ENCODE measurements around the gene HSDL2. TPM values are rescaled to one million over a fixed set of nuclear protein-coding genes. Genes with fewer than 3 reads are reported as not detected.

HSDL2 gene
- total RNA-seq, 6 experiments from 2014 or later: 31.7 to 38.6 (median 33.5) TPM

- Mint-ChIP-seq H3K27me3 (ENCODE audit: insufficient read depth) (no peaks in the 10 kb centered on the region; the same call in 1 of the 2 replicates), H3K9me3 (no peaks in the 10 kb centered on the region), H3K27ac (no peak overlapping the region), H3K4me3 (no peak overlapping the region), H3K36me3 (ENCODE audit: low read depth) (0 out of 2 replicates have a peak, but pooled peaks cover 4% of the 10 kb centered on the region), H3K4me1 (ENCODE audit: low read depth) (no peaks in the 10 kb centered on the region)
- no peak for DNase-seq
- no peak for TF ChIP-seq CTCF (IDR thresholded peaks at IDR 0.05)
Observed at GRCh38 chr9:112439825-112440224, 59.9 kb downstream of the HSDL2 start.

- TF ChIP-seq CTCF (IDR thresholded peaks at IDR 0.05): peak; percentile 80
- H3K36me3 Mint-ChIP-seq (ENCODE audit: low read depth): 0 out of 2 replicates have a peak, but pooled peaks cover 4% of the 10 kb centered on the region
Observed at GRCh38 chr9:112443200-112443599, 63.3 kb downstream of the HSDL2 start.

GRCh38 chr9:112443636-112444035 lies 63.7 kb downstream of the HSDL2 start:
- H3K27me3 Mint-ChIP-seq (ENCODE audit: insufficient read depth): no peaks in the 10 kb centered on the region; the same call in 1 of the 2 replicates
- H3K9me3 Mint-ChIP-seq: no peaks in the 10 kb centered on the region
- H3K4me3 Mint-ChIP-seq: no peak overlapping the region
- H3K36me3 Mint-ChIP-seq (ENCODE audit: low read depth): 0 out of 2 replicates have a peak, but pooled peaks cover 4% of the 10 kb centered on the region
- peaks cover 22% of the 10 kb centered on the region for H3K4me1 Mint-ChIP-seq (ENCODE audit: low read depth)
- TF ChIP-seq CTCF (IDR thresholded peaks at IDR 0.05): no peak
- H3K27ac Mint-ChIP-seq: no peak overlapping the region
- DNase-seq: no peak

More at GRCh38 chr9:112443200-112443599, 63.3 kb downstream of the HSDL2 start:
- DNase-seq: peak; percentile 21
- H3K27me3 Mint-ChIP-seq (ENCODE audit: insufficient read depth): no peaks in the 10 kb centered on the region; the same call in 1 of the 2 replicates
- no peak overlapping the region for H3K27ac Mint-ChIP-seq
- peaks cover 22% of the 10 kb centered on the region for H3K4me1 Mint-ChIP-seq (ENCODE audit: low read depth)
- no peak overlapping the region for H3K4me3 Mint-ChIP-seq
- no peaks in the 10 kb centered on the region for H3K9me3 Mint-ChIP-seq

GRCh38 chr9:112445196-112445595 lies 65.3 kb downstream of the HSDL2 start:
- Mint-ChIP-seq H3K27me3 (ENCODE audit: insufficient read depth) (no peaks in the 10 kb centered on the region; the same call in 1 of the 2 replicates), H3K9me3 (no peaks in the 10 kb centered on the region), H3K4me1 (ENCODE audit: low read depth) (peaks cover 22% of the 10 kb centered on the region), H3K4me3 (no peak overlapping the region), H3K36me3 (ENCODE audit: low read depth) (0 out of 2 replicates have a peak, but pooled peaks cover 1% of the 10 kb centered on the region), H3K27ac (no peak overlapping the region)
- DNase-seq: no peak
- no peak for TF ChIP-seq CTCF (IDR thresholded peaks at IDR 0.05)

- Mint-ChIP-seq H3K36me3 (ENCODE audit: low read depth) (no peaks in the 10 kb centered on the region), H3K9me3 (no peaks in the 10 kb centered on the region), H3K4me3 (no peak overlapping the region), H3K4me1 (ENCODE audit: low read depth) (peaks cover 22% of the 10 kb centered on the region), H3K27me3 (ENCODE audit: insufficient read depth) (no peaks in the 10 kb centered on the region), H3K27ac (no peak overlapping the region; the same call in 1 of the 2 replicates)
- no peak for DNase-seq
- no peak for TF ChIP-seq CTCF (IDR thresholded peaks at IDR 0.05)
Observed at GRCh38 chr9:112446080-112446479, 66.2 kb downstream of the HSDL2 start.

Data from HFFc6 (cell line).